ENCODE measurements around the gene CNGB1.
"Not testable (repeated sequence)": the region's sequence is repeated elsewhere in the genome, so short reads cannot be mapped to it uniquely, and the experiment has no call there.

CNGB1 gene

GRCh38 chr16:57952909-57953308, 18.0 kb downstream of the CNGB1 start:
- DNase-seq (ENCODE audit: low spot score), result no peak

DNA sequence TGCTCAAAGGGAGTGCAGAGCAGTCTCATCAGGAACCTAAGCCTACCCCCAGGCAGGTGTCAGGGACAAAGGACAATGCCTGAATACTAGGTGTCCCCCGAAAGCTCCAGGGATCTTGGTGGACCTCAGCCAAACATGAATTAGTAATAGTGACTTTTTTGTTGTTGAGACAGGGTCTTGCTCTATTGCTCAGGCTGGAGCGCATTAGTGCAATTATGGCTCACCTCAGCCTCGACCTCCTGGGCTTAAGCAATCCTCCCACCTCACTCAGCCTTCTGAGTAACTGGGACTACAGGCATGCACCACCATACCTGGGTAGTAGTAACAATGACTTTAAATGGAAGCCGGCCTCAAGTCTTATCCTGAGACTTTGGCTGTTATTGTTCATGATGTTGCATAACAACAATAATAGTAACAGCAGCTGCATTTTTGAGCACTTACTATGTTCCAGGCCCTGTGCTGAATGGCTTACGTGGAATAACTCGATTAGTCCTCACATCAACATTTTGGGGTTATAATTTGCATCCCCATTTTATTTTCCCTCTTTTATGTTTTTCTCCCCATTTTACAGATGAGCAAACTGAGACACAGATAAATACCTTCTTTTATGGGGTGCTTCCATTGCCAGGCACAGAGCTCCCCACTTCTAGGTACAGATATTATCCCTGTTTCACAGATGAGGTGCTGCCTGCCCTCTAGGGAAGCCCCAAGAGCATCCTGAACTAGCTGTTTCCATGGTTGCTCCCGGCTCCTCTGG, 19.5 kb downstream of the CNGB1 start:
- DNase-seq (ENCODE audit: low spot score), result no peak

DNA sequence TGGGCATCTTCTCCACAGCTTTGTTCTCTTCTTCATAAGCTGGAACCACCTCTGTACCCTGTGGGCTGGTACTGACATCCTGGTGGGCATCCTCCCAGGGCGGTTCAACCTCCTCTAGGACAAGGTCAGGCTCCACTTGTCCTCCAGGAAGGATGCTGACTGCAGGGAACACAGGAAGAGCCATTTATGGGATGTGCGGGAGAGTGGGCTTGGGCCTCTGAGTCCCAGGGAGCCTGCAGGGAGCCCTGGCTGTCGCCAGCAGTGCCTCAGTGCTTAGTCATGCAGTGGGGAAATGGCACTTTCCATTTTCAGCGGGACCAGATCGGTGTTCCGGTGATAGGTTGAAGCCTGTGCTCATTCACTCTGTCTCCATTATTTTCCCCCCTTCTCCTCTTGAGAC, 20.5 kb downstream of the CNGB1 start:
- no peak for DNase-seq (ENCODE audit: low spot score)

GRCh38 chr16:57949595-57950238, 21.2 kb downstream of the CNGB1 start:
- no peak for DNase-seq (ENCODE audit: low spot score)

DNA sequence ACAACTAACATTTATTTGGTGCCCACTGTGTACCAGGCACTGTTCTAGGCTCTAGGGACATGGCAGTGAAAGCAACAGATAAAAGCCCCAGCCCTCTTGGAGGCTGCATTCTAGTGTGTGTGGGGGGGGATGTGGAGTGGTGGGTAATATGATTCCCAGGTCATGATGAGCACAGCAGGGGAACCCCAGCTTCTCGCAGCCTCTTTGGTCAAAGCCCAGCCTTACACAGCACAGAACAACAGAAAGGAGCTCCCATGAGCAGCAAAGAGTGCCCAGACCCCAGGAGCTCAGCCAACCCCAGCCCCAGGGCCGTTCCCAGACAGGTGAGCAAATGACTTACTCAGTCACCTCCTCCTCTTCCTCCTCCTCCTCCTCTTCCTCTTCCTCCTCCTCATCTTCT, 21.9 kb downstream of the CNGB1 start:
- DNase-seq (ENCODE audit: low spot score), result no peak

DNA sequence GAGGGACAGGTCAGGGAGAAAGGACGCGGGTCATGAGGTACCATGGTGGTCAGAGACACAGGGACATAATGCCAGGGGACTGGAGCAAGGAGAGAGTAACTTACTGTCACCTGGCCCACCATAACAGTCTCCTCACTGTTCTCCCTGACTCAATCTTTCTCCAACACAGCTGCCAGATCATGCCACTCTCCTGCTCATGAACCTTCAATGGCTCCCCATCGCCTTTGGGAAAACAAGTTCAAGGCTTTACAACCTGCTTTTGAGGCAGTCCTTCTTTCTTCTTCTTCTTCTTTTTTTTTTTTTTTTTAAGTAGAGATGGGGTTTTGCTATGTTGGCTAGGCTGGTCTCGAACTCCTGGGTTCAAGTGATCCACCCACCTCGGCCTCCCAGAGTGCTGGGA, 22.9 kb downstream of the CNGB1 start:
- DNase-seq (ENCODE audit: low spot score), result no peak

DNA sequence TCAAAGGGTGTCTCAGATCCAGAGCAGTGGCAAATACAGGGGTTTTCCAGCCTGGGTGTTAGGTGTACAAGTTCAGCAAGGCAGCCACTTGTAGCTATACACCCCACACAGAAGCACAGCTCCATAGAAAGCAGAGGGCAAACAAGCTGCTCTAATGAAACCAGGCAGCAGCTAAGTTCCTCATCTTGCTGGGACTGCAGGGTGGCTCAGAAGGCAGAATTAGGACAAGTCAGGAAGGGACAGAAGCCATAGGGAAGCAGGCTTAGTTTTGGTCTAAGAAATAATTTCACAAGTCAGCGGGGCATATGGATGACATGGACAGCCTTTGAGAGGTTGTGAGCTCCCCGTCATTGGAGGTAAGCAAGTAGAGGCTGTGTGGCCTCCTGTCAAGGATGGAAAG, 23.7 kb downstream of the CNGB1 start:
- DNase-seq (ENCODE audit: low spot score), result no peak

DNA sequence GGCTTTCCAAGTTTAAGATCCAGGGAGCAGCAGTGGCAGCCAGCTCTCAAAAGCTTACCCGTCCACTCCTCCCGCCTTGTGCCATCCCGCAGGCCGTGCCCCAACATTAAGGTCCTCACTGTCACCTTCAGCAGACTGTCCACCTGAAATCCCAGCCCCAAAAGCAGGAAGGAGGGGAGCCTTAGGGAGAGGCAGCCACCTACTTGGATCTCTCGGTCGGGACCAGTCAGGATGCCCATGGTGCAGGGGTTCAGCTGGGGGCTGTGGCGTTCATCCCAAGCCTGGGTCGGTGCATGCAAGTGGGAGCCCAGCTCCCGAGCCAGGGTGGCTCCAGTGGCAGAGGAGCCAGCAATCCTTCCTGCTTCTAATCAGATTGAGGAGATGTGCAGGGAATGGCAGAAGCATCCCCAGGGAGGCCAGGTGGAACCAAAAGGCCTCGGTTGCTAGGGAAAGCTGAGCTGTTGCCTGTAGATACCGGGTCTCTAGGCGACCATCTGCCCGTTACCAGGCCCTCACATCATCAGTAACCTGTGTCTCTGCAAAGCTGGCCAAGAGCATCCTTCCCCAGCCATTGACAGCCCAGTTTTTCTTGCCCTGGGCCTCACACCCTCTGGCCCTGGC, 24.6 kb downstream of the CNGB1 start:
- no peak for DNase-seq (ENCODE audit: low spot score)

- no peak for DNase-seq (ENCODE audit: low spot score)
Observed at GRCh38 chr16:57945740-57946138, 25.2 kb downstream of the CNGB1 start.

DNA sequence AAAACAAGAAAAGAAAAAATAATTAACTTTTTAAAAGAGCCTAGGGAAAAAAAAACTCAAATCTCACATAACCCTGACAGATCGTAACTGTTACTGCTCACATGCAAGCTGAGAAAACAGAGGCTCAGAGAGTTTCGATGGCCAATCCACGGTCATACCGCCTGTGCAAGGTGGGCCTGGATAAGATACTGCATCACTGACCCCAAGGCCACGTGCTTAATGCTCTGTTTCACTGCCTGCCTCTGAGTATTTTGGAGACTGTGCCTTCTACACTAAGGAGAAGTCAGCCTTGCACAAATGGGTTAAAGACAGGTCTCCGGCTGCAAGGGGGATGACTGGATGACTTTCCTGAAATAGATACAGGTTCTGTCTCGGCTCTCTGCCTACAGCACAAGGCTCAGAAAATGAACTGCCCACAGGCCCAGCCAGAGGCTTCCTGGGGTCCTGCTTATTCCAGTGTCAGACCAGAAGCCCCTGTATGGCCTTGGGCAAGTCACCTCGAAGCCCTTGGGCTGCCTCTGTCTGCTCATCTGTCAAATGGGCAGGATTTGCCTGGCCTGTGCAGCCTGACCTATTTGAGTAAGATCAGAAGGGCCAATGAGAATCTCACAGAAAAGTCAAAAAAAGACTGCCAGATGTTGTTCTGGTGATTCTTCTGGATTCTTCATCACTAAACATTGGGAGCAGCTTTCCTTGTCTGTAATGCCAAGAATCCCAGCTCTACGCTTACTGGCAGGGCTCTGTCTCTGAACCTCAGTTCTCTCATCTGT, 25.8 kb downstream of the CNGB1 start:
- no peak for DNase-seq (ENCODE audit: low spot score)

DNA sequence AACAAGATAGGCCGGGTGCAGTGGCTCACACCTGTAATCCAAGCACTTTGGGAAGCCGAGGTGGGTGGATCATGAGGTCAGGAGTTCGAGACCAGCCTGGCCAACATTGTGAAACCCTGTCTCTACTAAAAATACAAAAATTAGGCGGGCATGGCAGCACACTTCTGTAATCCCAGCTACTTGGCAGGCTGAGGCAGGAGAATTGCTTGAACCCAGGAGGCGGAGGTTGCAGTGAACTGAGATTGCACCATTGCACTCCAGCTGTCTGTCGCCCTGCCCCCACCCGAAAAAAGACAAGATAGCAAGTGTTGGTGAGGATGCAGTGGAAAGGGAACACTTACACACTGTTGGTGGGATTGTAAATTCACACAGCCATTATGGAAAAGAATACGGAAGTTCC, 27.5 kb downstream of the CNGB1 start:
- DNase-seq (ENCODE audit: low spot score), result not testable (repeated sequence)

GRCh38 chr16:57941901-57942300, 29.0 kb downstream of the CNGB1 start:
- not testable (repeated sequence) for DNase-seq (ENCODE audit: low spot score)

GRCh38 chr16:57941016-57941664, 29.8 kb downstream of the CNGB1 start:
- DNase-seq (ENCODE audit: low spot score), result no peak

DNA sequence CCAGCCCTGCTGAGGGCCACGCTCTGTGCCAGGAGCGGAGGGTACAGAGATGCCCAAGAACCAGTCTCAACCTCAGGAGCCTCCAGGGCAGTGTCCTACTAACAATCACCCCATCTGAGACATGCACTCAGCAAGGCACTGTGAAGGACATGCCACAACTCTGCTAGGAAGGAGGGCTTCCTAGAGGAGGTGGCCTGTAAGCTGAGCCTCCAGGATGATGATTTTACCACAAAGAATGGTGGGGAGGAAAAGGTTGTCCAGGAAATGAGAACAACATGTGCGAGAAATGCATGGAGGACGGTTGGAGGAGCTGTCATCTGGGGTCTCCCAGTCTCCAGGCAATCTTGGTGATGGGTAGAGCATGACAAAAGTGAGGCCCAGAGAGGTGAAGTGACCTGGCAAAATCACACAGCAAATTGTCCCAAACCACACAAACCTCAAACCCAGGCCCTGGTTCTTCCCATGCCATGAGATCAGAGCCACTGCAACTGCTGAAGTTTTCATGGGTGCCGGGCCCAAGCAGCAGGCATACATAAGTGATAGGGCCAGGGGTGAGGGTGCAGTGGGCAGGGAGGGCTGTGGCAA, 30.5 kb downstream of the CNGB1 start:
- DNase-seq (ENCODE audit: low spot score), result no peak

- no peak for DNase-seq (ENCODE audit: low spot score)
Observed at GRCh38 chr16:57939872-57940224, 31.1 kb downstream of the CNGB1 start.

DNA sequence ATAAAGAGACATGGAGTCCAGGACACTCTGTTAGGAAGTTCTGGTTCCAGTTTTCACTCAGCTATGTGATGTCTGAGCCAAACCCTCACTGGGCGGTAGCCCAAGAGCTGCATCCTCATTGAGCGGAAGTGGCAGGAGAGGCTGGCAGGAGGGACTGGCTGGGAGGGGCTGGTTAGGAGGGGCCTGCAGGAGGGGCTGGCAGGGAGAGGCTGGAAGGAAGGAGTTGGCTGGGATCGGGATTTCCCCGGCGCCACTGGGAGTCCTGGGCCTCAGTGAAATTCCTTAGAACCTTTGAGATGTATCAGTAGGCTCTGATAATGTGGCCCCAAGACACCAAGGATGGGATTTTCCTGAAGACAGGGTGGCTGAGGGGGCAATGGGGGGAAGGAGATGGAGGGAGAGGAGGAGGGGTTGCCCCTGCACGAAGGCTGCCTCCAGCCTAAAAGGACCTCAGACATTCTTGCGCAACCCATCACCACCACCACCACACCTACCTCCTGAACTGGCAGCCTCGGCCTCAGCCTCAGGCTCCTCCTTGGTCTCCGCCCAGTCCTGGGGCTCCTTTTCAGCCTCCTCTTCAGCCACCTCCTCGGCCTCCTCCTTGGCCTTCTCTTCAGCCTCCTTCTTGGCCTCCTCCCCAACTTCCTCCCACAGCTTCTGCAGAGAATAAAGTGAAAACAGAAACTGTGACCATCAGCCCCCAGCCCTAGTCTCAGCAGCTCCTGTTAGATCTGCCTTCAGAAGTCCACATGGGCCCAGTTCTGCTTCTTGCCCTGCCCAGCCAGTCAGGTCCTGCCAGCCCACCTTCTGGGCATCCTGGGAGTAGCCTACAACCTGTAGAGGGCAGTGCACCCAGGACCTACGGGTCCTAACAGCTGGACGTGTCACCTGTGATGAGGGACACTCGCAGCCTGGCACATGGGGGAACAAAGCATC, 31.7 kb downstream of the CNGB1 start:
- no peak for DNase-seq (ENCODE audit: low spot score)

- DNase-seq (ENCODE audit: low spot score), result no peak
Observed at GRCh38 chr16:57938484-57938883, 32.4 kb downstream of the CNGB1 start.

- DNase-seq (ENCODE audit: low spot score), result no peak
Observed at GRCh38 chr16:57937861-57938260, 33.1 kb downstream of the CNGB1 start.

DNA sequence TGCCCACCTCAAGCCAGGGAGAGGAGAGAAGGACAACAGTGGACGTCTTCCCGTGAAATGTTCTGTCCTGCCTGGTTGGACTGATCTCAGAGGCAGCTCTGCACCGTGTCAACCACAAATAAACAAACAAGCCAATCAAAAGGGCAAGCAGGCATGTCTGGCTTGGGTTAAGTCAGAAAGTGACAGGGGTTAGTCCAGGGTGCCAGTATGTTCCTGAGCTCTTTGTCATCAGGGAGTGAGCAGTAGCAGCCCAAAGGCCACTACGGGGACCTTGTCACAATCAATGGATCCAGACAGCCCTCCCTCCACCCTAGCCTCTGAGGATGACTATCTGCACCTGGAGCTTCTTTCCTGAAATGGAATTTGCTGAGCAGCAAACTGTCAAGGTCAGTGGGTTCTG, 35.0 kb downstream of the CNGB1 start:
- DNase-seq (ENCODE audit: low spot score), result no peak

DNA sequence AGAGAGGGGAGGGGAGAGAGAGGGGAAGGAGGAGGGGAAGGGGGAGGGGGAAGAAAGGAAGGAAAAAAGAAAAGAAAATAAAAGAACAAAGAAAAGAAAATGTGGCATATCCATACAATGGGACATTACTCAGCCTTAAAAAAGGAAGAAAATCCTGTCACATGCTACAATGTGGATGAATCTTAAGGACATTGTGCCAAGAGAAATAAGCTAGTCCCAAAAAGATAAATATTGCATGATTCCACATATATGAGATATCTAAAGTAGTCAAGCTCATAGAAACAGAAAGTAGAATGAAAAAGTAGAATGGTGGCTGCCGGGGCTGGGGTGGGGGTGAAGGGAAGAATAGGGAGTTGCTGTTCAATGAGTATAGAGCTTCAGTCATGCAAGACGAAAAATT, 40.4 kb downstream of the CNGB1 start:
- no peak for DNase-seq (ENCODE audit: low spot score)

DNA sequence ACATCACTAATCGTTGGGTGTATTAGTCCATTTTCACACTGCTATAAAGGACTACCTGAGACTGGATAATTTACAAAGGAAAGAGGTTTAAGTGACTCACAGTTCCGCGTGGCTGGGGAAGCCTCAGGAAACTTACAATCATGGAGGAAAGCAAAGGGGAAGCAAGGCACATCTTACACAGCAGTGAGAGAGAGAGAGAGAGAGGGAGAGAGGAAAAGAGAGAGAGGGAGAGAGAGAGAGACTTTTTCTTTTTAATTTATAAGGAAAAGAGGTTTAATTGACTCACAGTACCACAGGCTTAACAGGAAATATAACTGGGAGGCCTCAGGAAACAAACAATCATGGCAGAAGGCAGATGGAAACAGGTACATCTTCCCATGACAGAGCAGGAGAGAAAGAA, 41.7 kb downstream of the CNGB1 start:
- no peak for DNase-seq (ENCODE audit: low spot score)

Data from HuH-7.5 (cell line).